A673 (cell line): ENCODE measurements around the gene RASSF4.

ENCODE experiments used
- EZH2 ChIP-seq: fragments of 200-600 bp; sonication (generic); IDR thresholded peaks from 2 replicates; pipeline ENCODE4 v1.6.1; 2017; ENCODE audit warnings: borderline replicate concordance, low read depth, mild to moderate bottlenecking, mixed read lengths, antibody characterized with exemption, low read length; ENCODE audit not compliant: poor library complexity, severe bottlenecking
- TF ChIP-seq, protein P1 (sequence below): fragments of 300-800, 200-600 bp; sonication (generic); conservative IDR thresholded peaks from 2 replicates; pipeline ENCODE4 v1.5.1; 2017; ENCODE audit warnings: low read depth, mild to moderate bottlenecking, antibody characterized with exemption, low read length, moderate library complexity, mixed read lengths

DNA sequence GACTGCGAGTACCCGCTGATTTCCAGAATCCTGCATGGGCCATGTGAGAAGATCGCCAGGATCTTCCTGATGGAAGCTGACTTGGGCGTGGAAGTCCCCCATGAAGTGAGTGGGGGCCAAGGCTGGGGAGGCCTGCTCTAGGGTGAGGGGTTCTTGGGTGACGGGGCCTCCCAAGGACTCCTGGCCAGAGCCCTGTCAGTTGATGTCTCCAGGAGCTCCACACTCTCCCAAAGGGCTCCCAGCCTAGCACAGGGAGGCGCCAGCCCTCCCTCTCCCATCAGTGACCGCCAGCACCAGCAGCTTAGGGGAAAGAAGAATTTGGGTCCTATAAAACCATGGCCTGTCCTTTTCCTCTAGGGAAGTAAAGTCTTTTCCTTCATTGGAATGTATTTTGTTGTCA, 31.4 kb downstream of the RASSF4 start:
- TF ChIP-seq, protein P1, sequence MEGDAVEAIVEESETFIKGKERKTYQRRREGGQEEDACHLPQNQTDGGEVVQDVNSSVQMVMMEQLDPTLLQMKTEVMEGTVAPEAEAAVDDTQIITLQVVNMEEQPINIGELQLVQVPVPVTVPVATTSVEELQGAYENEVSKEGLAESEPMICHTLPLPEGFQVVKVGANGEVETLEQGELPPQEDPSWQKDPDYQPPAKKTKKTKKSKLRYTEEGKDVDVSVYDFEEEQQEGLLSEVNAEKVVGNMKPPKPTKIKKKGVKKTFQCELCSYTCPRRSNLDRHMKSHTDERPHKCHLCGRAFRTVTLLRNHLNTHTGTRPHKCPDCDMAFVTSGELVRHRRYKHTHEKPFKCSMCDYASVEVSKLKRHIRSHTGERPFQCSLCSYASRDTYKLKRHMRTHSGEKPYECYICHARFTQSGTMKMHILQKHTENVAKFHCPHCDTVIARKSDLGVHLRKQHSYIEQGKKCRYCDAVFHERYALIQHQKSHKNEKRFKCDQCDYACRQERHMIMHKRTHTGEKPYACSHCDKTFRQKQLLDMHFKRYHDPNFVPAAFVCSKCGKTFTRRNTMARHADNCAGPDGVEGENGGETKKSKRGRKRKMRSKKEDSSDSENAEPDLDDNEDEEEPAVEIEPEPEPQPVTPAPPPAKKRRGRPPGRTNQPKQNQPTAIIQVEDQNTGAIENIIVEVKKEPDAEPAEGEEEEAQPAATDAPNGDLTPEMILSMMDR = no peak
- no peak for TF ChIP-seq EZH2
